ENCODE measurements around the gene PRR15.
A peak's percentile ranks its signal among the peaks of the same experiment; 100 is the strongest.

PRR15 gene

DNA sequence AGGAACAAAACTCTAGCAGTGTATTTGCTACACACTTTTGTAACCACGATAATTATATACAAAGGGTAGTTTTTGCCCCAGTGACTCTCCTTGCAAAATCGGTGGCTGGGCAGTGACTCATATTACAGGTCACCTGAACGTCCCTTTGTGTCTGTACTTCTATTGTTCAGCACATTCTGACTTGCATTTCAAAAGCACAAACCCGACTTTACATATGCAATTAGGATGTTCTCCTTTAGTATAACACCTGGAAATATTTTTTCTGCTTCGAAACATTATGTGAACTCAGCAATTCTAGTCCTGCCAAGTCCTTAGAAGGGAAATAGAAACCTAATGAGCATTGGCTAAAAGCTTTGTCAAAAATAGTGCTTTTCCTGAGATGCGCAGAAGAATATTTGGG, 6.0 kb downstream of the PRR15 start:
- peak; percentile 91 for DNase-seq (ENCODE audit: low spot score)

DNA sequence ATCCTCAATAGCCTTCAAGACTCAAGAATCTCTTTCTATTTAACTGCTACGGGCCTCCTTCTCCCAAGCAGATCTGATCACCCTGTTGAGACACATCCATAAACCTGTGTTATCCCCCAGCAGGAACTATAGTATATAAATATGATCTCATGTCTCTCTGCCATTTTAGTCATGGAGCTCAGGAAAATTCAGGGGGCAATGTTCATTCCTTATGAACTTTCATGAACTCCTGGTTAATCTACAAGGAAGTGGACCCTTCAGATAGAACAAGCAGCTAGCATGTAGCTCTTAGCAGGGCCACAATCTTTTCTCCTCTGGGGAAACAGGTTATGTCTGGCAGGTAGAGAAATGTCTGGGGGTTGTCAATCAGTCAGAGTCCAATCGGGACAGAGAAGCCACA, 8.9 kb downstream of the PRR15 start:
- no peak for DNase-seq (ENCODE audit: low spot score)

DNA sequence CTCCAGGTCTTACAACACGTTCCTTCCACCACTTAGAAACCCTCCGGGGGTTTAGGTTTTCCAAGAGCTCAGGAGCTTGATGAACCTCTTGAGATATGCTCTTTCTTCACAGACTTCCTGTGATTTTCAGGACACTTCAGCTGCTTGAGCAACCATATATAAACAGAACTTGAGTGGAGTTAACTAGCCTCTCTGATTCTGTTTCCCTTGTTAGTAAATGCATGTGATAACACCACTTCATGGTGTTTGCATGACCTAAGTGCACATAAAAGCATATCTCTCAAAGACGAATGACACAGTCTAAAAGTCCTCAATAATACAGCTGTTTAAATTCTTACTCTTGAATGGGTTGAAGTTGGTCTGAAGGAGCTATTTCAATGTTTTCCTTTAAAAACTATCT, 9.9 kb downstream of the PRR15 start:
- DNase-seq (ENCODE audit: low spot score), result no peak

DNA sequence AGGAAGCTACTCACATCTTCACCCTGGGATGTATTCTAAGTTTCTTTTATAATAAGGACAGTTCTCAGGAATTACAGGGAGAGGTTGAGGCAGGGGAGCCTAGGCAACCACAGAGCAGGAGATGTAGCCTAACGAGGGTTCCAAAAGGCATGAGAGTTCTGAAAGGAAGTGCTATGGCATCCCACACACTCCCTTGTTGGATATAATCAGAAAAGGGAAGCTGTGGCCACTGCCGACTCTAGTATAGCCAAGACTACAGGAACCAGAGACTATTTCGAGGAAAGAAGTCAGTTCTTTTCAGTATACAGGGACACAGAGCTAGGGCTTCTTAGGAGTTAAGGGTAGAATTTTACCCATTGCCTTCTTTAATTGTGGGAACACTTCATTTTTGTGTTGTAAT, 11.0 kb downstream of the PRR15 start:
- no peak for DNase-seq (ENCODE audit: low spot score)

DNA sequence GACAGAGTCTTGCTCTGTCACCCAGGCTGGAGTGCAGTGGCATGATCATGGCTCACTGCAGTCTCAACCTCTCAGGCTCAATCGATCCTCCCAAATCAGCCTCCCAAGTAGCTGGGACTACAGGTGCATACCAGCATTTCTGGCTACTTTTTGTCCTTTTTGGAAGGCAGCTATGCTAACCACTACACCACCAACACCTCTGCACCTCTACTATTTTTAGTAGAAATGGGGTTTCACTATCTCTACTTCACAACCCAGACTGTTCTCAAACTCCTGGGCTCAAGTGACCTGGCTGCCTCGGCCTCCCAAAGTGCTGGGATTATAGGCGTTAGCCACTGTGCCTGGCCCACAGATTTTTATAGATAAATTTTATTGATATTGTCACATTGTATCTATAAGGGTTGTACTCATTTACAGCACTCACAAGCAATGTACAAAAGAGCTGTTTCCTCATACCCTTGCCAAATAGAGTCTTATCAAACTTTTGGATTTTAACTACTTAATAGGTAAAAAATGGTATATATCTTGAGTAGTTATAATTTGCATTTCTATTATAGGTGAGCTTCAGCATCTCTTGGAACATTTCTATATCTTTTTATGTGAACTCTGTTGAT, 23.7 kb downstream of the PRR15 start:
- no peak for DNase-seq (ENCODE audit: low spot score)

DNA sequence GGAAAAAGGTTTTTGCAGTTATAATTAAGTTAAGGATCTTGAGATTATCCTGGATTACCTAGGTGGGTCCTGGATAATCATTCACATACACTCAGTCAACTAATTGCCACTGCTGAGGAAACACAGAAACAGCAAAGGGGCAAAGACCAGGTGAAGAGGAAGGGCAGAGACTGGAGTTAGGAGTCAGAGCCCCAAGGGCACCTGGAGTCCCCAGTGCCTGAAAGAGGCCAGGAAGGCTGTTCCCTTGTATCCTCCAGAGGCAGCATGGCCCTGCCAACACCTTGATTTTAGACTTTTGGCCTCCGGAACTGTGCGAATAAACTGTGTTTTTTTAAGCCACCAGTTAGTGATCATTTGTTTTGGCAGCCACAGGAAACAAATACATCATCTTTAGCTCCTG, 24.6 kb downstream of the PRR15 start:
- no peak for DNase-seq (ENCODE audit: low spot score)

GRCh38 chr7:29588900-29589696, 25.5 kb downstream of the PRR15 start:
- DNase-seq (ENCODE audit: low spot score), result peak; percentile 43

- no peak for DNase-seq (ENCODE audit: low spot score)
Measured at GRCh38 chr7:29592866-29593265, 29.2 kb downstream of the PRR15 start.

- no peak for DNase-seq (ENCODE audit: low spot score)
Measured at GRCh38 chr7:29593459-29593858, 29.8 kb downstream of the PRR15 start.

DNA sequence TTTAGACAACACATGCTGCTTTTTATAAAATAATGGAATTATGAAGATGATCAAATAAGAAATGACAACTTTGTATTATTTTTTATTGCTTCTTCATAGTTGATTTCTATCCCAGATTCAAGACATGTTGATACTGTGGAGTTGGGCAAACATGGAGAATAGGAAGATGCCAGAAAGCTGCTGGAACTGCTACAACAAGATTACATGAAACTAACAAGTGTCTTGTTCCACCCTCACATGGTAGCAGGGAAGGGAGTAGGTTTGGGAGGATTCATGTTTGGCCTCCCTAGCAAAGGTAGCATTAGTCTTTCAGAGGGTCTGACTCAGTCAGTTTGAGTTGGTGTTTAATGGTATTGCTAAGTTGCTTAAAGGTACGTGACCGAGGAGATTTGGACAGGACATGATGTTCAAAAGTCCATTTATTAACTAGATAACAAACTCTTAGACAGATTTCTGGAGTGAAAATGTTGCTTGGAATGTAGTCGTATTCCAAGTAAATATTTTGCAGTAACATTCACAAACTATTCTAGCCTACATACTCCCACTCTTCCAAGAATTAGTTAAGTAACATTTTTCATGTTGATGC, 33.1 kb downstream of the PRR15 start:
- DNase-seq (ENCODE audit: low spot score), result no peak

GRCh38 chr7:29597266-29597665, 33.6 kb downstream of the PRR15 start:
- DNase-seq (ENCODE audit: low spot score), result no peak

GRCh38 chr7:29598137-29598536, 34.5 kb downstream of the PRR15 start:
- DNase-seq (ENCODE audit: low spot score), result no peak

GRCh38 chr7:29598613-29599012, 35.0 kb downstream of the PRR15 start:
- no peak for DNase-seq (ENCODE audit: low spot score)

DNA sequence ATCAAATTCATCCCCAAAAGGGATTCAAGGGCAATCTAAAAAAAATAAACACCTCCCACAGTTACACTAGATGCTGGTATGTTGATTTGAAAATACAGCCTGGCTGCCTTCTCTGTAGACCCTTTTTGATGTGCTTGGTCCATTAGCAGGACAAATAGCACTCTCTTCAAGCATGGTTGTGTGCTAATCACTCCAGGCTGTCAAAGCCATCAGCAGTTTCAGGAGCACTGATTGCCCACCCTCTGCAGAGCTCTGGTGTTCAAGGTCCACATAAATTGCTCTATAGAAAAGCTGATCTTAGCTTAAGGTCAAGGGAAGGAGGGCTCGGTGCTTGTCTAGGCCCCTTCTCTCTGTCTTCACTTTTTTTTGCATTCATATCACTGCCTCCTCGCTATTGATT, 35.4 kb downstream of the PRR15 start:
- no peak for DNase-seq (ENCODE audit: low spot score)

- no peak for DNase-seq (ENCODE audit: low spot score)
Measured at GRCh38 chr7:29600661-29601060, 37.0 kb downstream of the PRR15 start.

GRCh38 chr7:29604052-29604451, 40.4 kb downstream of the PRR15 start:
- DNase-seq (ENCODE audit: low spot score), result no peak

DNA sequence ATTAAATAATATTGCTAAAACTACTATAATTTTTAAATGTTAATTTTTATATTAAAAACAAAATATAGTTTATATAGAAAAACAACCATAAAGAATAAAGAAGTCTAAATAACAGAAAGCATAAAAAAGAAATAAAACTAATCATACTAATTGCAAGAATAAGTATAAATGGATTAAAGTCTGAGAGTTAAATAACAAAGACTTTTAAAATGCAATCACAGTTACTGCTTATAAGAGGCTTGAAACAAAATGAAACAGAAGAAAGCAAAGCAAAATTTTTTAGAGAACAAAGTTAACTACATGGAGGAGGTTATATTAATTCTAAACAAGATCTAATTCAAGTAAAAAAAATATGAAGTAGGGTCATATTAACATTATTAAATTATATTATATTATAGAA, 41.1 kb downstream of the PRR15 start:
- no peak for DNase-seq (ENCODE audit: low spot score)

DNA sequence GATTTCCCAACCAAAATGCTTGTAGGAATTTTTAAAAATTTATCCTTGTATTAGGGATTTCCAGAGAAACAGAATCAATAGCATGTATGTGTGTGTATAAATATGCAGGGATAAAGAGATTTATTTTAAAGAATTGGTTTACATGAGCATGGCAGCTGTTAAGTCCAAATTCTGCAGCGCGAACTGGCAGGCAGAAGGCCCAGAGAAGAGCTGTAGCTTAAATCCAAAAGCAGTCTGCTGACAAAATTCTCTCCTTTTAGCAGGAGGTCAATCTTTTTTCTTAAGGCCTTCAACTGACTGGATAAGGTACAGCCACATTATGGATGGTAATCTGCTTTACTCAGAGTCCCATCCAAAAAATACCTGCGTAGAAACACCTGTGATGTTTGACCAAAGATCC, 42.0 kb downstream of the PRR15 start:
- no peak for DNase-seq (ENCODE audit: low spot score)

GRCh38 chr7:29606287-29606721, 42.7 kb downstream of the PRR15 start:
- DNase-seq (ENCODE audit: low spot score), result peak; percentile 62

DNA sequence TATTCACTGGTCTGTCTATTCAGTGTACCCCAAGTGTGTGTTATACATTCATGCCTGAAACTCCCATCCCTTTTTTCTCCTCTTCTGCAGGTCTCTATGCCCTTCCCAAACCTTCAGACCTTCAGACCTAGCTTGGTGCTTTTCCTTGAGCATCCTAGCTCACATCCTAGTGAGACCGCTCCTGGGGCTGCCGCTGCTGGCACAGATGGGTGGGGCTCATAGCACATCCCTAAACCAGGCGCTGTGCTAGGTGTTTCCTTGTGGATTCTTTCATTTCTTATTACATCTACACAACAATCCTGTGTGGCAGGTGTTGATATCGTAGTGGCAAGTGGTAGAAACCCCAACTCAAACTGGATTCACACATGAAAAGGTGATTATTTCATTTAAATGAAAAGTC, 43.2 kb downstream of the PRR15 start:
- no peak for DNase-seq (ENCODE audit: low spot score)

- DNase-seq (ENCODE audit: low spot score), result no peak
Measured at GRCh38 chr7:29607259-29607658, 43.6 kb downstream of the PRR15 start.

- no peak for DNase-seq (ENCODE audit: low spot score)
Measured at GRCh38 chr7:29607889-29608288, 44.3 kb downstream of the PRR15 start.

All from SW480 (cell line).